ENCODE results near the gene DDX10. TPM values are rescaled to one million over a fixed set of nuclear protein-coding genes. Genes with fewer than 3 reads are reported as not detected.

DDX10 gene
- total RNA-seq, 2 donors from 2014 or later, result 18.5 to 33.1 TPM

GRCh38 chr11:108891143-108891542, 226.3 kb downstream of the DDX10 start:
- no peaks in the 10 kb centered on the region for H3K27me3 ChIP-seq (replicated peaks; ENCODE audit: insufficient read depth)
- intact Hi-C loops (cut with DNase I), result no loop called here

DNA sequence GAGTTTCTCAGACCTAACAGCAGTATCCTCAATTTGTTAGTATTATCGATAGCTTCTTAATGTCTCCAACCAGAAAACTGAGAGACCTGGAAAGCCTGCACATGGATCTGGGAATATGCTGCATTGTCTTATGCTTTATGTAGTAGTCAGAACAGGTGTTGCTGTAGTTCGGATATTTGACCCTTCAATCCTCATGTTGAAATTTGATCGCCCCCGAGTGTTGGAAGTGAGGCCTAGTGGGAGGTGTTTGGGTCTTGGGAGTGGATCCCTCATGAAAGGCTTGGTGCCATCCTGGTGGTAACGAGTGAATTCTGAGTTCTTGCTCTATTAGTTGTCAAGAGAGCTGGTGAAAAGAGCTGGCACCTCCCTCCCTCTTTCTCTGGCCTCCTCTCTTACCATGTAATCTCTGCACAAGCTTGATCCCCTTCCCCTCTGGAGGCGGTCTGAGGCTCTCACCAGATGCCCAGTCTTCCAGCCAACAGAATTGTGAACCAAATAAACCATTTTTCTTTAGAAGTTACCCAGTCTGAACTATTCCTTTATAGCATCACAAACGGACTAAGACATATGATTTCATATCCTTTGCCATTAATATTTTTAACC, 227.1 kb downstream of the DDX10 start:
- 96% methylated on average over 7 of the region's 7 CpGs for WGBS
- no peak overlapping the region for H3K4me3 ChIP-seq
- H3K4me1 ChIP-seq (replicated peaks), result no peaks in the 10 kb centered on the region
- no peaks in the 10 kb centered on the region for H3K9me3 ChIP-seq
- DNase-seq (ENCODE audit: low spot score), result no peak
- no peak for TF ChIP-seq POLR2AphosphoS5 (IDR thresholded peaks at IDR 0.05)
- TF ChIP-seq, protein P1, sequence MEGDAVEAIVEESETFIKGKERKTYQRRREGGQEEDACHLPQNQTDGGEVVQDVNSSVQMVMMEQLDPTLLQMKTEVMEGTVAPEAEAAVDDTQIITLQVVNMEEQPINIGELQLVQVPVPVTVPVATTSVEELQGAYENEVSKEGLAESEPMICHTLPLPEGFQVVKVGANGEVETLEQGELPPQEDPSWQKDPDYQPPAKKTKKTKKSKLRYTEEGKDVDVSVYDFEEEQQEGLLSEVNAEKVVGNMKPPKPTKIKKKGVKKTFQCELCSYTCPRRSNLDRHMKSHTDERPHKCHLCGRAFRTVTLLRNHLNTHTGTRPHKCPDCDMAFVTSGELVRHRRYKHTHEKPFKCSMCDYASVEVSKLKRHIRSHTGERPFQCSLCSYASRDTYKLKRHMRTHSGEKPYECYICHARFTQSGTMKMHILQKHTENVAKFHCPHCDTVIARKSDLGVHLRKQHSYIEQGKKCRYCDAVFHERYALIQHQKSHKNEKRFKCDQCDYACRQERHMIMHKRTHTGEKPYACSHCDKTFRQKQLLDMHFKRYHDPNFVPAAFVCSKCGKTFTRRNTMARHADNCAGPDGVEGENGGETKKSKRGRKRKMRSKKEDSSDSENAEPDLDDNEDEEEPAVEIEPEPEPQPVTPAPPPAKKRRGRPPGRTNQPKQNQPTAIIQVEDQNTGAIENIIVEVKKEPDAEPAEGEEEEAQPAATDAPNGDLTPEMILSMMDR (IDR thresholded peaks at IDR 0.05), result no peak
- TF ChIP-seq POLR2A (IDR thresholded peaks at IDR 0.05), result no peak
- no peaks in the 10 kb centered on the region for H3K36me3 ChIP-seq
- H3K27ac ChIP-seq, result no peak overlapping the region
- intact Hi-C loops (cut with DNase I), result no loop called here
- H3K27me3 ChIP-seq (replicated peaks; ENCODE audit: insufficient read depth), result no peaks in the 10 kb centered on the region

More at GRCh38 chr11:108891143-108891542, 226.3 kb downstream of the DDX10 start:
- 62% methylated on average over 2 of the region's 2 CpGs for WGBS
- DNase-seq (ENCODE audit: low spot score), result no peak
- Histone ChIP-seq H3K4me1 (replicated peaks) (no peaks in the 10 kb centered on the region), H3K36me3 (no peaks in the 10 kb centered on the region), H3K9me3 (no peaks in the 10 kb centered on the region), H3K4me3 (no peak overlapping the region), H3K27ac (no peak overlapping the region)
- TF ChIP-seq, protein P1 (IDR thresholded peaks at IDR 0.05), result no peak
- TF ChIP-seq POLR2AphosphoS5 (IDR thresholded peaks at IDR 0.05) (no peak), POLR2A (IDR thresholded peaks at IDR 0.05) (no peak)

GRCh38 chr11:108895579-108896480, 231.0 kb downstream of the DDX10 start:
- H3K4me1 ChIP-seq (replicated peaks), result no peaks in the 10 kb centered on the region
- H3K9me3 ChIP-seq, result no peaks in the 10 kb centered on the region
- TF ChIP-seq POLR2AphosphoS5 (IDR thresholded peaks at IDR 0.05) (no peak), POLR2A (IDR thresholded peaks at IDR 0.05) (no peak)
- TF ChIP-seq, protein P1 (IDR thresholded peaks at IDR 0.05), result no peak
- DNase-seq (ENCODE audit: low spot score), result no peak
- intact Hi-C loops (cut with DNase I), result no loop called here
- no peak overlapping the region for H3K27ac ChIP-seq
- H3K4me3 ChIP-seq, result no peak overlapping the region
- no peaks in the 10 kb centered on the region for H3K27me3 ChIP-seq (replicated peaks; ENCODE audit: insufficient read depth)
- H3K36me3 ChIP-seq, result no peaks in the 10 kb centered on the region
- WGBS, result 67% methylated on average over 8 of the region's 8 CpGs

GRCh38 chr11:108897071-108897481, 232.2 kb downstream of the DDX10 start:
- 80% methylated on average over 1 of the region's 1 CpG for WGBS
- H3K4me3 ChIP-seq, result no peak overlapping the region
- no peaks in the 10 kb centered on the region for H3K36me3 ChIP-seq
- intact Hi-C loops (cut with DNase I), result no loop called here
- no peaks in the 10 kb centered on the region for H3K27me3 ChIP-seq (replicated peaks; ENCODE audit: insufficient read depth)
- no peaks in the 10 kb centered on the region for H3K9me3 ChIP-seq
- H3K4me1 ChIP-seq (replicated peaks), result no peaks in the 10 kb centered on the region
- no peak for DNase-seq (ENCODE audit: low spot score)
- TF ChIP-seq POLR2A (IDR thresholded peaks at IDR 0.05), result no peak
- TF ChIP-seq, protein P1 (IDR thresholded peaks at IDR 0.05), result no peak
- TF ChIP-seq POLR2AphosphoS5 (IDR thresholded peaks at IDR 0.05), result no peak
- H3K27ac ChIP-seq, result no peak overlapping the region
